H9 (cell line): ENCODE results near the gene TIMM8B. TPM values are rescaled to one million over a fixed set of nuclear protein-coding genes. Genes with fewer than 3 reads are reported as not detected.
"Not testable (repeated sequence)": the region's sequence is repeated elsewhere in the genome, so short reads cannot be mapped to it uniquely, and the experiment has no call there.

ENCODE experiments used
- DNase-seq: peaks from one replicate; pipeline ENCODE4 v3.0.0-alpha.2; 2017
- H2AFZ ChIP-seq: one replicate; pipeline ENCODE4 v1.6.1; 2013; ENCODE audit warnings: mild to moderate bottlenecking, low read length, control low read depth, moderate library complexity
- H2AK5ac ChIP-seq: 2 replicates; pipeline ENCODE4 v1.6.1; 2013; ENCODE audit warnings: low read length, control low read depth, mixed read lengths; ENCODE audit not compliant: insufficient read length
- H2BK120ac ChIP-seq: one replicate; pipeline ENCODE4 v1.6.1; 2013; ENCODE audit warnings: low read depth, mild to moderate bottlenecking, low read length, control low read depth, inconsistent platforms; ENCODE audit not compliant: poor library complexity, severe bottlenecking
- H2BK12ac ChIP-seq: 2 replicates; pipeline ENCODE4 v1.6.1; 2013; ENCODE audit warnings: low read length, control low read depth, mixed read lengths, low read depth; ENCODE audit not compliant: insufficient read length
- H2BK15ac ChIP-seq: 2 replicates; pipeline ENCODE4 v1.6.1; 2013; ENCODE audit warnings: low read depth, low read length, control low read depth
- H2BK20ac ChIP-seq: one replicate; pipeline ENCODE4 v1.6.1; 2013; ENCODE audit warnings: low read depth, mild to moderate bottlenecking, low read length, control low read depth, inconsistent platforms; ENCODE audit not compliant: poor library complexity, severe bottlenecking
- H2BK5ac ChIP-seq: 2 replicates; pipeline ENCODE4 v1.6.1; 2013; ENCODE audit warnings: low read length, control low read depth, mixed read lengths; ENCODE audit not compliant: insufficient read length
- H3K14ac ChIP-seq: 2 replicates; pipeline ENCODE4 v1.6.1; 2013; ENCODE audit warnings: low read length, control low read depth; ENCODE audit not compliant: insufficient read depth
- H3K18ac ChIP-seq: 2 replicates; pipeline ENCODE4 v1.6.1; 2013; ENCODE audit warnings: low read depth, mild to moderate bottlenecking, mixed read lengths, low read length, control low read depth; ENCODE audit not compliant: insufficient read length
- H3K23ac ChIP-seq: 2 replicates; pipeline ENCODE4 v1.6.1; 2013; ENCODE audit warnings: low read length, control low read depth, mixed read lengths, low read depth; ENCODE audit not compliant: insufficient read length
- H3K23me2 ChIP-seq: 2 replicates; pipeline ENCODE4 v1.6.1; 2013; ENCODE audit warnings: low read depth, mild to moderate bottlenecking, mixed read lengths, low read length, control low read depth; ENCODE audit not compliant: insufficient read length, poor library complexity, severe bottlenecking
- H3K27ac ChIP-seq: 2 replicates; pipeline ENCODE4 v1.5.1; 2013; ENCODE audit warnings: low read length, control low read depth, mixed read lengths, low read depth; ENCODE audit not compliant: insufficient read length
- H3K27me3 ChIP-seq: 2 replicates; pipeline ENCODE4 v1.6.1; 2013; ENCODE audit warnings: low read length, control low read depth, inconsistent platforms; ENCODE audit not compliant: insufficient read depth
- H3K4ac ChIP-seq: 2 replicates; pipeline ENCODE4 v1.6.1; 2013; ENCODE audit warnings: low read depth, mild to moderate bottlenecking, control low read depth, inconsistent platforms, low read length, moderate library complexity
- H3K4me1 ChIP-seq: 2 replicates; pipeline ENCODE4 v1.6.1; 2013; ENCODE audit warnings: low read length, control low read depth, inconsistent platforms; ENCODE audit not compliant: insufficient read depth
- H3K4me2 ChIP-seq: 2 replicates; pipeline ENCODE4 v1.6.1; 2013; ENCODE audit warnings: low read length, control low read depth, mixed read lengths; ENCODE audit not compliant: insufficient read length, insufficient read depth
- H3K56ac ChIP-seq: 2 replicates; pipeline ENCODE4 v1.6.1; 2013; ENCODE audit warnings: low read depth, mild to moderate bottlenecking, mixed read lengths, low read length, control low read depth; ENCODE audit not compliant: insufficient read length
- H3K79me1 ChIP-seq: 2 replicates; pipeline ENCODE4 v1.6.1; 2013; ENCODE audit warnings: low read depth, mild to moderate bottlenecking, moderate library complexity, low read length, control low read depth, inconsistent platforms; ENCODE audit not compliant: insufficient read depth, poor library complexity, severe bottlenecking
- H3K79me2 ChIP-seq: 2 replicates; pipeline ENCODE4 v1.6.1; 2013; ENCODE audit warnings: low read length, control low read depth, inconsistent platforms; ENCODE audit not compliant: insufficient read depth
- H3K9ac ChIP-seq: 2 replicates; pipeline ENCODE4 v1.6.1; 2013; ENCODE audit warnings: low read length, control low read depth, mixed read lengths; ENCODE audit not compliant: insufficient read length; ENCODE audit errors: extremely low read depth
- H3K9me3 ChIP-seq: one replicate; pipeline ENCODE4 v1.6.1; 2013; ENCODE audit warnings: low read depth, low read length, inconsistent platforms; ENCODE audit not compliant: control insufficient read depth
- H3T11ph ChIP-seq: one replicate; pipeline ENCODE4 v1.6.1; 2013; ENCODE audit warnings: mild to moderate bottlenecking, low read length, control low read depth, inconsistent platforms
- H4K20me1 ChIP-seq: one replicate; pipeline ENCODE4 v1.6.1; 2013; ENCODE audit not compliant: control insufficient read depth, insufficient read length, insufficient read depth
- H4K5ac ChIP-seq: 2 replicates; pipeline ENCODE4 v1.6.1; 2013; ENCODE audit warnings: low read depth, mild to moderate bottlenecking, mixed read lengths, low read length, control low read depth; ENCODE audit not compliant: insufficient read length
- H4K8ac ChIP-seq: replicated peaks from 2 replicates; pipeline ENCODE4 v1.6.1; 2013; ENCODE audit warnings: low read length, control low read depth, mixed read lengths, low read depth; ENCODE audit not compliant: insufficient read length
- H4K91ac ChIP-seq: 2 replicates; pipeline ENCODE4 v1.6.1; 2013; ENCODE audit warnings: low read depth, mild to moderate bottlenecking, moderate library complexity, mixed read lengths, low read length, control low read depth; ENCODE audit not compliant: insufficient read length
- H3K27ac Mint-ChIP-seq, 3 experiments: 2 replicates in 2 of 3; 3 replicates in 1 of 3; pipeline ENCODE4 v1.8.0; 2020 to 2021; ENCODE audit warnings: mixed read lengths in 3 of 3, mild to moderate bottlenecking in 1 of 3, moderate library complexity in 1 of 3
- H3K27me3 Mint-ChIP-seq: 2 replicates; pipeline ENCODE4 v1.8.0; 2021; ENCODE audit warnings: low read depth, mild to moderate bottlenecking, moderate library complexity, mixed read lengths
- H3K36me3 Mint-ChIP-seq, 3 experiments: 2 replicates in 2 of 3; 3 replicates in 1 of 3; pipeline ENCODE4 v1.8.0; 2020 to 2021; ENCODE audit warnings: low read depth in 3 of 3, mixed read lengths in 3 of 3; ENCODE audit not compliant: insufficient read depth in 1 of 3
- H3K4me1 Mint-ChIP-seq, 2 experiments: 2 replicates each; pipeline ENCODE4 v1.8.0; 2020; ENCODE audit warnings: mixed read lengths in 2 of 2
- H3K4me3 Mint-ChIP-seq, 2 experiments: 2 replicates in 1 of 2; 3 replicates in 1 of 2; pipeline ENCODE4 v1.8.0; 2020 to 2021; ENCODE audit warnings: mild to moderate bottlenecking in 2 of 2, mixed read lengths in 2 of 2, moderate library complexity in 1 of 2
- H3K9me3 Mint-ChIP-seq, 2 experiments: 2 replicates in 1 of 2; 3 replicates in 1 of 2; pipeline ENCODE4 v1.8.0; 2020; ENCODE audit warnings: mild to moderate bottlenecking in 2 of 2, mixed read lengths in 2 of 2, moderate library complexity in 1 of 2
- WGBS: extraction: QIAGEN DNeasy Blood & Tissue Kit; methylation state at CpG from one replicate; pipeline ENCODE4 v1.1.7; 2013; ENCODE audit warnings: missing lambda C conversion rate, low lambda C conversion rate, mixed read lengths; ENCODE audit not compliant: insufficient read length; ENCODE audit errors: extremely low coverage; 5-methylcytosine and 5-hydroxymethylcytosine counted together
- total RNA-seq: library from RNA; stranded (reverse); gene quantifications from 2 replicates; pipeline ENCODE4 v1.2.1, GENCODE V29; 2021

The TIMM8B gene
- total RNA-seq, 1 experiment from 2014 or later: 84.4 TPM

- not testable (repeated sequence) for H3K18ac ChIP-seq, H3K4ac ChIP-seq, H4K20me1 ChIP-seq, H3K9ac ChIP-seq, H3K4me3 Mint-ChIP-seq, H3K27me3 ChIP-seq, H3K27ac ChIP-seq, H2AK5ac ChIP-seq, H3K79me1 ChIP-seq, H3K27ac Mint-ChIP-seq, H3K23ac ChIP-seq, H3K14ac ChIP-seq, H3K27me3 Mint-ChIP-seq, H2BK15ac ChIP-seq, H3K9me3 ChIP-seq, H3K56ac ChIP-seq, H2BK12ac ChIP-seq, H2BK20ac ChIP-seq, H4K91ac ChIP-seq, H3K4me1 ChIP-seq, H2BK5ac ChIP-seq, H3K79me2 ChIP-seq, H3K9me3 Mint-ChIP-seq, DNase-seq, H2AFZ ChIP-seq, H3T11ph ChIP-seq, H3K4me1 Mint-ChIP-seq, H4K5ac ChIP-seq, H3K23me2 ChIP-seq, H4K8ac ChIP-seq, H2BK120ac ChIP-seq, H3K4me2 ChIP-seq
- whole genome bisulfite sequencing: no CpG with 5 or more reads among the region's 2 CpGs
- H3K36me3 Mint-ChIP-seq: peaks cover 58 to 86% (median 82%) of the 10 kb centered on the region in 3 experiments
These were observed 39.9 kb downstream of the TIMM8B start for GRCh38 chr11:112046647-112047046.
